Activated T-helper 1 cell treated with anti-CD3 and anti-CD28 coated beads, Interleukin-12 subunit alpha, Interleukin-12 subunit beta, Interleukin-2, Interleukin-4 antibody, amounts not matched to agents 30 ng/mL and 10 ng/mL and 1 ng/mL, durations not matched to agents 14 hours and 24 hours and 36 hours (primary cell): Measurements from ENCODE around the gene HMGCL. TPM values are rescaled to one million over a fixed set of nuclear protein-coding genes. Genes with fewer than 3 reads are reported as not detected.
A peak's percentile ranks its signal among the peaks of the same experiment; 100 is the strongest.
"Not testable (repeated sequence)": the region's sequence is repeated elsewhere in the genome, so short reads cannot be mapped to it uniquely, and the experiment has no call there.

Experiments
- DNase-seq: peaks from one replicate; pipeline ENCODE4 v3.0.0; 2021; ENCODE audit warnings: low spot score
- H3K27ac Mint-ChIP-seq: one replicate; pipeline ENCODE4 v1.8.0; 2021; ENCODE audit warnings: mild to moderate bottlenecking, mixed read lengths
- H3K27me3 Mint-ChIP-seq: one replicate; pipeline ENCODE4 v1.8.0; 2022; ENCODE audit warnings: mild to moderate bottlenecking, moderate library complexity, mixed read lengths; ENCODE audit not compliant: insufficient read depth
- H3K36me3 Mint-ChIP-seq: one replicate; pipeline ENCODE4 v1.8.0; 2021; ENCODE audit warnings: low read depth, mixed read lengths
- H3K4me1 Mint-ChIP-seq: one replicate; pipeline ENCODE4 v1.8.0; 2021; ENCODE audit warnings: low read depth, mixed read lengths
- H3K4me3 Mint-ChIP-seq: one replicate; pipeline ENCODE4 v1.8.0; 2021; ENCODE audit warnings: mild to moderate bottlenecking, moderate library complexity, mixed read lengths
- H3K9me3 Mint-ChIP-seq: one replicate; pipeline ENCODE4 v1.8.0; 2021; ENCODE audit warnings: mixed read lengths
- intact Hi-C: fragments of 100-400 bp; cut with micrococcal nuclease; formaldehyde crosslinking; loops from one replicate; pipeline ENCODE4 v1.15.1; 2024
- total RNA-seq: library from RNA; stranded (reverse); gene quantifications from 2 replicates; pipeline ENCODE4 v1.2.3, GENCODE V29; 2022

The HMGCL gene
- total RNA-seq, 1 donor from 2014 or later = 19.9 TPM

DNA sequence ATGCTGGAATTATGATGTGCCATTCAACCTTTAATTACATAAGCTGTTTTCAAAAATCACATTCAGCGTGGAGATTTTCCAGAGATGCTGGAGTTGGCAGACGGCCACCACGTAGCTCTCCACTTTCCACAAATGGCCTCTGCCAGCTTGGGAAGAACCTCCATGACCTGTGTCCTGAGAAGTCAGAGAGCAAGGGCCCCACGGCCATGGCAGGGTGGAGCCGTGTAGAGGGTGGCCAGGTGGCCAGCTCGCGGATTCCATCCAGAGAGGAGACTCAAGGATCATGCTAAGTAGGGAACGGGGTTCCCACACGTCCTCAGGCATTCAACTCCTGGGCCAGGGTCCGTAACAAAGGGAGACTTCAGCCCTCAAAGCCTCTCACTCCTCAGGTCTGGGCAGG lies 23.4 kb downstream of the HMGCL start:
- H3K4me3 Mint-ChIP-seq = peak overlapping the region; percentile 97
- DNase-seq = no peak
- peaks cover 16% of the 10 kb centered on the region for H3K36me3 Mint-ChIP-seq
- H3K27me3 Mint-ChIP-seq = peaks cover 2% of the 10 kb centered on the region
- H3K27ac Mint-ChIP-seq = no peak overlapping the region
- H3K9me3 Mint-ChIP-seq = no peaks in the 10 kb centered on the region
- intact Hi-C loops = loop anchor here (2.0 to 5.0 kb wide), 2 partner anchors 67 to 1350 kb away; partner anchors contain the start of genes FUCA1 and ZBTB40
- peaks cover 13% of the 10 kb centered on the region for H3K4me1 Mint-ChIP-seq

DNA sequence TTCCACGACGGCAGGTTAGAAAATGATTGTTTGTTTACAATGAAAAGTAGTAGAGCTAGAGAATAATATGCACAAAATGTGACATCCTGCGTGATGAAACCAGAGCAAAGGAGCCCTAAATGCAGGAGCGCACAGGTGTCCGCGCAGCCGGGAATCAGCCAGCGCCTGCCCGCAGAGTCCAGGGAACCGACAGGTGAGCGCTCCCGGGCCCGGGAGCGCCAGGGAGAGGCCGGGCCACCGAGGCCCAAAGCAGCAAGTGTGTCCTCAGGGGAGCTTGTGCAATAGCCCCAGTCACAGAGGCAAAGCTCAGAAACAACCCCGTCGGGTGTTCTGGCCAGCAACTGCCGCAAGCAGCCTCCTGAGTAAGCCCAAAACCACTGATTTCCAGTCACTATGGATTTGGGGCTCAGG lies 23.9 kb downstream of the HMGCL start:
- H3K36me3 Mint-ChIP-seq = peaks cover 20% of the 10 kb centered on the region
- H3K9me3 Mint-ChIP-seq = no peaks in the 10 kb centered on the region
- peaks cover 13% of the 10 kb centered on the region for H3K4me1 Mint-ChIP-seq
- peaks cover 2% of the 10 kb centered on the region for H3K27me3 Mint-ChIP-seq
- no peak for DNase-seq
- intact Hi-C loops = loop anchor here (2.0 to 5.0 kb wide), 2 partner anchors 67 to 1349 kb away; partner anchors contain the start of genes FUCA1 and ZBTB40
- peak overlapping the region; percentile 67 for H3K27ac Mint-ChIP-seq
- H3K4me3 Mint-ChIP-seq = peak overlapping the region; percentile 97

DNA sequence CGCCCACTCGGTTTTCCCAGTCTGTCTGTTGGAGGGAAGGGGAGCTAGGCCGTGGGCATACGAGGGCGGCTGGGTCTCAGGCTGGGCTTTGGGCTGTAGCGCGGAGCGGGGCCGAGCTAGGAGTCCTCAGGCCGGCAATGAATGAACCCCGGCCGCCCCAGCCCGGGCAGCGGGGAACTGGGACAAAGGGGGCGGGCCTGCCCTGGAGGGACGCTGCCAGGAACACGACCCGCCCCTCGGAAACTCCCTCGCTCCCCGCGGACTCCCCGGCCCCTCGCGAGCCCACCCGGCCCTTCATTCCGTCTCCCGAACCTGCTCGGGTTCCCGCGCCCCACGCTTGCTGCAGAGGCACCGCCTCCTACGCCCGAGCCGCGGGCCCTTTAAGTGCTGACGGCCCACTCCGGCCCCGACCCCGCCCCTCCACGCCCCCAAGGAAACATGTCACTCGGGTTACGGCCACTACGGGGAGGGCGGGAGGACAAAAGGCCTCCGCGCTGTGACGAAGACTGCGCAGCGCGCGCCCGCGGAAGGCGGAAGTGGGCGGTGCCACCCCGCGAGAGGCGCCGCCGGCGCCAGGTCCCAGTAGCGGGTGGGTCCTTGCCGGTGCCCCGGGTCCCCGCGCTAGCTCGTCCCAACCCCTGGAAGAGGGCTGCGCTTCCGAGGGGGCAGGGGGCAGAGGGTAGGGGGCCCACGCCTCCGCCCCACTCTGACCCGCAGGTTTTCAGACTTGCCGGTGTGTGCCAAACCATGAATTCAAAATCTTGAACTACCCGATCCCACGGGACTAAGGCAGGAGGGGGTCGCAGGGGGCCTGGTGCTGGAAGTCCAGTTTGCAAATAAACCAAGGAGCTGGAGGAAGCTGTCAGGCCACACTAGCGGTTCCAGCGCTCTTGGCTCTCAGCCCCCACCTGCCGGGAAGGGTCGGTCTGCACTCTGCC lies 24.6 kb downstream of the HMGCL start, which contains the start of gene GALE:
Gene GALE, minus strand, starts transcription at position 355 of the 938 bp plus-strand sequence. CDS start 1,747 bp downstream, outside the sequence.
- Mint-ChIP-seq H3K9me3 (no peaks in the 10 kb centered on the region), H3K36me3 (peaks cover 19% of the 10 kb centered on the region), H3K4me1 (peaks cover 13% of the 10 kb centered on the region), H3K27ac (peak within 1 kb of the TSS; percentile 88), H3K4me3 (peak within 1 kb of the TSS; percentile 97), H3K27me3 (peaks cover 2% of the 10 kb centered on the region)
- peak; percentile 93 for DNase-seq
- intact Hi-C loops = loop anchor here (1.0 to 5.0 kb wide), 9 partner anchors 9 to 1348 kb away; partner anchors contain the start of genes FUCA1, HMGCL, LYPLA2 and PITHD1

DNA sequence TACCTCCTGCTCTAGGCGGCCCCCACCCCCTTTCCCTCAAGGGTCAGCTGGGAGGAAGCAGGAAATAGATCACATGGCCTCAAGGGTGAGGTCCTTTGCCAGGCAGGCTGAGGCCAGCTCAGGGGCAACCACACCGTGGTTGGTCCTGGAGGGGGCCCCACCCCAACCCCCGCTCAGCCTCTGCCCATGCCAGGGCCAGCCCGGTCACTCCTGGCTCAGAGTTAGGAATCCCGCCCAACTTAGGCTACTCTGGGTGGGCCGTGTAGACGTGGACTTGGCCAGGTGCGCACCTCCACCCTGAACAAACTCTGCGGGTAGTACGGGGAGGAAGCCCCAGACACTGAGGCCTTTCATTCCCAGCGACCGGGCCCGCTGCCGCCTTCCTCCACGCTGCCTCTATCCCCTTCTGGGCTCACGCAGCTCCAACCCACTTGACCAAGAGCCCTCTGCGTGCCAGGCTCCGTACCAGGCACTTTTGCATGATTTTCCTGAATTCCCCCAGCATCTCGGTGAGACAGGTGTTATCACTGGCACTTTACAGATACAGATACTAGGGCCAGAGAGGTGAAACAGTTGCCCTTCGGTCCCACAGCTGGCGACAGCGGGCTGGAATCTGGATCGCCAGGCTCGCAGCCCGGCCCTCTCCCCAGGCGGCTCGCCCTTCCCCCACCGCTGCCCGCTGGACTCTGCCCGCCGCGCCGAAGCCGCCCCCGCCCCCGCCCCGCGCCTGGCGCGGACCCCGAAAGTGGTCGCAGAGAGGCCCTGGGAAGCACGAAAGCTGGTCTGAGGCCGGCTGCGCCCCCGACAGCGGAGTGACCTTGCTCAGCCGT lies 25.4 kb downstream of the HMGCL start:
- Mint-ChIP-seq H3K4me3 (peak overlapping the region; percentile 97), H3K4me1 (peaks cover 13% of the 10 kb centered on the region), H3K36me3 (peaks cover 16% of the 10 kb centered on the region), H3K27me3 (peaks cover 2% of the 10 kb centered on the region), H3K9me3 (no peaks in the 10 kb centered on the region), H3K27ac (peak overlapping the region; percentile 88)
- intact Hi-C loops = loop anchor here (1.0 to 5.0 kb wide), 9 partner anchors 8 to 1347 kb away; partner anchors contain the start of genes FUCA1, HMGCL, LYPLA2 and PITHD1
- DNase-seq = peak; percentile 18

DNA sequence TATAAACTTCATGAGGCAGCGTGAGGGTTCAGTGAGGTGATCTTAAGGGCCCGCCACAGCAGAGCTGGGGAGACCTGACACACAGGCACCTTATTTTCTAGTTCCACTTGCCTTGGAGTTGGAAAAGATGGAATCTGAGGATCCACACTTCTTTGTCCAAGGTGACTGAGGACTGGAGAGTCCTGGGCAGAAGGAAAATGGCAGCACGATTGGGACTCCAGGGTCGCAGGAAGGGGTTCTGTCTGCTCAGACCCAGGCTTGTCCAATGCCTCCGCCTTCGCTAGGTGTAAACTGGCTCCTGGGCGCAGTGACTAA lies 26.0 kb downstream of the HMGCL start:
- intact Hi-C loops = no loop called here
- Mint-ChIP-seq H3K36me3 (peaks cover 13% of the 10 kb centered on the region), H3K27ac (peak overlapping the region; percentile 88), H3K4me1 (peaks cover 13% of the 10 kb centered on the region), H3K4me3 (peak overlapping the region; percentile 97), H3K9me3 (no peaks in the 10 kb centered on the region), H3K27me3 (peaks cover 2% of the 10 kb centered on the region)
- no peak for DNase-seq

DNA sequence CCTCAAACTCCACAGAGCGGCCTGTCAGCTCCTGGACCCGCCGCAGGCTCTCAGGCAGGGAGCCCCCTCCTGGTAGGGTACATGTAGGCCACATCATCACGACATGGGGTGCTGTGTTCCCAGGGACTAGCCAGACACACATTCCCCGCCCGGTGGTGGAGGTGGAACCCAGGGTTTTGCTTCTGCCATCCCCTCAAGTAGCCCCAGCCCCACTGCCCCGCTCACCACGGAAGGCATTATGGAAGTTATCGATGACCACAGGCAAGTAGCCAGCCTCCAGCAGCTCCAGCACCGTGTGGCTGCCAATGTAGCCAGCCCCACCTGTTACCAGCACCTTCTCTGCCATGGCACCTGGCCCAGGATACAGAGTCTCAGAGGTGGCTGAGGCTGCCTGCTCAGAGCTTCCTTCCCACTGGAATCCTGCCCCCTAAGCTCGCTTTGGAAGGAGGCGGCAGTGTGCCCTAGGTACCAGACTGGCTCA lies 26.5 kb downstream of the HMGCL start:
- peaks cover 13% of the 10 kb centered on the region for H3K4me1 Mint-ChIP-seq
- intact Hi-C loops = no loop called here
- H3K4me3 Mint-ChIP-seq = peak overlapping the region; percentile 97
- peaks cover 2% of the 10 kb centered on the region for H3K27me3 Mint-ChIP-seq
- no peak for DNase-seq
- peaks cover 12% of the 10 kb centered on the region for H3K36me3 Mint-ChIP-seq
- no peak overlapping the region for H3K27ac Mint-ChIP-seq
- no peaks in the 10 kb centered on the region for H3K9me3 Mint-ChIP-seq

DNA sequence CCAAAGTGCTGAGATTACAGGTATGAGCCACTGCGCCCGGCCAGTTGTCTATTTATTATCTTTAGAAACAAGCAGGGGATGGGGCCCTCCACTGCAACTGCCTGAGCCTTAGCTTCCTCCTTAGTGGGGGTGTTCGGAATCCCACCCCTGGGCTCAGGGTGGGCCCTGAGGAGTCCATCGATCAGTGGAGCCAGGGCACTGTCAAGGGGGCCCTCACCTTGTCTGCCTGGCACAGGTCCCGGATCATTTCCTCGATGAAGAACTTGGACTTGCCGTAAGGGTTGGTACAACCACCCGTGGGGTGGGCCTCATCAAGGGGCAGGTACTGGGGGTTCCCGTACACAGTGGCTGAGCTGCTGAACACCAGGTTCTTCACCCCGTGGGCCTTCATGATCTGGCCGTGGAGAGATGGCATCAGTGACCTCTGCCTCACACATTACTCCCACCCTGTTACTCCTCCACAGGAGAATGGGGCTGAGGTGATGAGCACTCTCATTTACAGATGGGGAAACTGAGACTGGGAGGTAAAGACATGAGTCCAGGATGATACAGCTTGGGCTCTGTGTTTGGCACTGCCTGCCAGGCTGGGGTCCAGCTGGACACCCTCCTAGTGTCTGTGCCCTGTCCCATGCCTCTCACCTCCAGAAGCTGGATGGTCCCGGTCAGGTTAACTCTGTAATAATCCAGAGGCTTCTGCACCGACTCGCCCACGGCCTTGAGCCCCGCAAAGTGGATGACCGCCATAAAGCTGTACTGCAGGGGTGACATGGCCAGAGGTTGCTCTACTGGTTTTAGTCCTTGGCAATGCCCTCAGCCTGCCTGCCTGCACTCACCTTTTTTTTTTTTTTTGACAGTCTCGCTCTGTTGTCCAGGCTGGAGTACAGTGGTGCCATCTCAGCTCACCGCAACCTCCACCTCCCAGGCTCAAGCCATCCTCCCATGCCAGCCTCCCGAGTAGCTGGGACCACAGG lies 27.5 kb downstream of the HMGCL start:
- Mint-ChIP-seq H3K27ac (no peak overlapping the region), H3K4me3 (no peak overlapping the region), H3K27me3 (peaks cover 2% of the 10 kb centered on the region), H3K9me3 (no peaks in the 10 kb centered on the region), H3K36me3 (peaks cover 12% of the 10 kb centered on the region), H3K4me1 (peaks cover 13% of the 10 kb centered on the region)
- DNase-seq = no peak
- intact Hi-C loops = no loop called here

DNA sequence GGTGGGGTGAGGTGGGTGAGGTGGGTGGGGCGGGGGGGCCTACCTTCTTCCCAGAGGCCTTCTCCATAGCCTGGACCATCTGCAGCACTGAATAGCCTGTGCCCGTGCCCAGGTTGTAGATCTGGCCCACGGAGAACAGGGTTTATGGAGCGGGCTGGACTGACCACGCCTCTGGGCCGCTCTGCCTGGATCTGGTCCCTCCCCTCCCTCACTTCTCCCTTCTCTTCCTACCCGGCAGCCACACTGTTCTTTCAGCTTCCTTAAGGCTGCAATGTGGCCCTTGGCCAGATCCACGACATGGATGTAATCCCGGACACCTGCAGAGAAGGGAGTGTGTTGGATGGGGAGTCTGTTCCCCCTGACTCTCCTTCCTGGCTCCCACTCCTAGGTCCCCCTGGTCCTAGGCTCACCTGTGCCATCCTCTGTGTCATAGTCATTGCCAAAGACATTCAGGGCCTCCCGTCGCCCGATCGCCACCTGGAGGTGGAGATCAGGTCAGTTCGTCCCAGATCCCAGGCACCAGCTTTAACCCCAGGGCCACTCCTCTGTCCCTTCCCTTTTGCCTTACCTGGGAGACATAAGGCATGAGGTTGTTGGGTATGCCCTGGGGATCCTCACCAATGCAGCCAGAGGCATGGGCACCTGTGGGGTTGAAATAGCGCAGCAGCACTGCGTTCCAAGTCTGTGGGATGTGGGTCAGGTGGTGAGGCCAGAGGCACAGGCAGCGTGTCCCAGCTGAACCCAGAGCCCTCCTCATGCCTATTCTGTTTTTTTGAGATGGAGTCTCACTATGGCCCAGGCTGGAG lies 28.6 kb downstream of the HMGCL start:
- Mint-ChIP-seq H3K9me3 (no peaks in the 10 kb centered on the region), H3K4me3 (no peak overlapping the region), H3K27ac (no peak overlapping the region), H3K4me1 (peaks cover 17% of the 10 kb centered on the region), H3K36me3 (peaks cover 14% of the 10 kb centered on the region), H3K27me3 (peaks cover 2% of the 10 kb centered on the region)
- intact Hi-C loops = no loop called here
- no peak for DNase-seq

DNA sequence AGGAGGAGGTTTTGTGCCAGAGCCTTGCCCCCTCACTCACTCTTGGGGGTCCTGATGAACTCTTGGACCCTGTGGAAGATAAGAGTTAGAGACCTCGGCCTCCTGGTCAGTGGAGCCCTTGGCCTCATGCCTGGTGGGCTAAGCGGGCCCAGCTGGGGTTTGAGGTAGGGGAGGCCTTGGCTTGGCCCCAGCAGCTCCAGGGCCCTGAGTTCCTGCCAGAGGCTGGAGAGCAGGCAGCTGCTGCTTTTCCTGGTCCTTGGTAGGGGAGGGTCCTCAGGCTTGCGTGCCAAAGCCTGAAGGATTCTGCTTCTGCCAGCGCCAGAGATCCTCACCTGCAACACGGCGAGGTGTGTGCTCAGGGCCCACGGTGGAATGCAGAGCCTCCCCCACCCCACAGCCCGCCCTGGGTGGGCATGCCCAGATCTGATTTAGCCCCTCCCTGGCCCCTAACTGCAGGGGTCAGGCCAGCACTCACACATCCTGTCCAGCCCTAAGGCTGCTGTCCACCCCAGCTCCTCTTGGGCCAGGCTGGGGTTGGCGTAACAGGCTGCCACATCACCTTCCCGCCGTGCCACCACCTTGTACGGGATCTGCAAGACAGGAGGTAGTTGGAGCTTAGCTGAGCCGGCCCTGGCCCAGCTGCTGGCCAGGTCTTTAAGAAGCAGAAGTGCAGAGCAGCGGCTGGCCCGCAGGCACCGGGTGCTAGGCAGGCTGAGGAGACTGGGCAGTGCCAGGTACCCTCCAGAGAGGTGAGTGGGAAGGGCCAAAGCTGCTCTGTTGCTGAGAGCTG lies 29.4 kb downstream of the HMGCL start:
- Mint-ChIP-seq H3K27me3 (peaks cover 2% of the 10 kb centered on the region), H3K36me3 (peaks cover 19% of the 10 kb centered on the region), H3K4me3 (no peak overlapping the region), H3K27ac (no peak overlapping the region), H3K9me3 (no peaks in the 10 kb centered on the region), H3K4me1 (peaks cover 17% of the 10 kb centered on the region)
- intact Hi-C loops = no loop called here
- DNase-seq = no peak

DNA sequence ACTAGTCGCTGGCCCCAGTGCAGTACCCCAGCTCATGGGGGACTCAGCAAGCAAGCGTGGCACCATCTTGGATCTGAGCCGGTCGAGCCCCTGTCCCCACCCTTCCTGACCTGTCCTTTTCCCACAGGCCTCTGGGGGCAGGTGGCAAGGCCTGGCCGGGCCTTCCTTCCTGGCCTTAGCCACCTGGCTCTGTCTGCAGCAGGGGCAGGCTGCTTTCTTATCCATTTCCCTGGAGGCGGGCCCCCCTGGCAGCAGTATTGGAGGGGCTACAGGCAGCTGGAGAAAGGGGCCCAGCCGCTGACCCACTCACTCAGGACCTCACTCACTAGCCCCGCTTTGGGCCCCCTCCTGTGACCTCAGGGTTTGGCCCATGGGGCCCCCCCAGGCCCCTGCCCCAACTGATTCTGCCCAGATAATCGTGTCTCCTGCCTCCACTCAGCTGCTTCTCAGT lies 30.5 kb downstream of the HMGCL start:
- not testable (repeated sequence) for H3K27me3 Mint-ChIP-seq, H3K27ac Mint-ChIP-seq

More for the DNA sequence above, 30.5 kb downstream of the HMGCL start:
- DNase-seq, intact Hi-C loops, H3K9me3 Mint-ChIP-seq, H3K4me3 Mint-ChIP-seq: not testable (repeated sequence)
- Mint-ChIP-seq H3K4me1 (peaks cover 23% of the 10 kb centered on the region), H3K36me3 (peaks cover 19% of the 10 kb centered on the region)
